ENCODE results near the gene CCNL2. TPM values are rescaled to one million over a fixed set of nuclear protein-coding genes. Genes with fewer than 3 reads are reported as not detected.

CCNL2 gene
- total and polyA plus RNA-seq, 2 experiments from 2014 or later, result 150 to 199 TPM

GRCh38 chr1:1397839-1398523, 1.2 kb downstream of the CCNL2 start:
- Histone ChIP-seq H4K20me1 (ENCODE audit: insufficient read depth) (no peaks in the 10 kb centered on the region), H3K9me2 (ENCODE audit: insufficient read depth) (no peaks in the 10 kb centered on the region), H3K4me3 (peak overlapping the region; percentile 80), H3K4me1 (ENCODE audit: insufficient read depth) (peaks cover 11% of the 10 kb centered on the region), H3K9ac (peak overlapping the region; percentile 95), H3K27ac (peak overlapping the region; percentile 75), H2AFZ (0 out of 2 replicates have a peak overlapping the region, but pooled peaks have one; percentile 63), H3K79me2 (ENCODE audit: insufficient read depth) (peaks cover 98% of the 10 kb centered on the region), H3K27me3 (replicated peaks; ENCODE audit: insufficient read depth) (no peaks in the 10 kb centered on the region), H3K9me3 (ENCODE audit: low read depth) (no peaks in the 10 kb centered on the region), H3F3A (ENCODE audit: insufficient read depth) (peaks cover 26% of the 10 kb centered on the region), H3K4me2 (ENCODE audit: unreplicated experiment) (peak overlapping the region; percentile 94), H3K36me3 (ENCODE audit: low read depth) (peaks cover 33% of the 10 kb centered on the region; the same call in 1 of the 2 replicates)
- TF ChIP-seq EZH2phosphoT487 (IDR thresholded peaks at IDR 0.05; ENCODE audit: insufficient read depth, low read depth), result no peak
- TF ChIP-seq EZH2 (IDR thresholded peaks at IDR 0.05; ENCODE audit: insufficient read depth, poor library complexity, severe bottlenecking), result no peak
- DNase-seq, result peak; percentile 85
- 35 to 39% methylated on average over 19 of the region's 19 CpGs for WGBS, 2 experiments (ENCODE audit: low coverage in 1 of 2, low lambda C conversion rate in 2 of 2, missing lambda C conversion rate in 2 of 2)
- in situ Hi-C loops (cut with MboI), result no loop called here

- H3K9me2 ChIP-seq (ENCODE audit: insufficient read depth), result no peaks in the 10 kb centered on the region
- TF ChIP-seq EZH2 (IDR thresholded peaks at IDR 0.05; ENCODE audit: insufficient read depth, poor library complexity, severe bottlenecking) (no peak), EZH2phosphoT487 (IDR thresholded peaks at IDR 0.05; ENCODE audit: insufficient read depth, low read depth) (no peak)
- no peak overlapping the region for H3K4me2 ChIP-seq (ENCODE audit: unreplicated experiment)
- in situ Hi-C loops (cut with MboI), result no loop called here
- H3K27ac ChIP-seq, result no peak overlapping the region
- H3K36me3 ChIP-seq (ENCODE audit: low read depth), result peaks cover 60% of the 10 kb centered on the region
- no peaks in the 10 kb centered on the region for H4K20me1 ChIP-seq (ENCODE audit: insufficient read depth)
- H3K79me2 ChIP-seq (ENCODE audit: insufficient read depth), result peaks cover 98% of the 10 kb centered on the region
- H3F3A ChIP-seq (ENCODE audit: insufficient read depth), result peaks cover 12% of the 10 kb centered on the region; the same call in 1 of the 2 replicates
- no peak overlapping the region for H3K4me3 ChIP-seq
- H3K9me3 ChIP-seq (ENCODE audit: low read depth), result no peaks in the 10 kb centered on the region
- no peak overlapping the region for H3K9ac ChIP-seq
- peaks cover 4% of the 10 kb centered on the region; the same call in 1 of the 2 replicates for H3K4me1 ChIP-seq (ENCODE audit: insufficient read depth)
- DNase-seq, result no peak
- WGBS, 2 experiments (ENCODE audit: low coverage in 1 of 2, low lambda C conversion rate in 2 of 2, missing lambda C conversion rate in 2 of 2), result 89% methylated on average over 11 of the region's 11 CpGs
- no peaks in the 10 kb centered on the region for H3K27me3 ChIP-seq (replicated peaks; ENCODE audit: insufficient read depth)
- no peak overlapping the region for H2AFZ ChIP-seq
Measured at GRCh38 chr1:1395166-1395565, 4.0 kb downstream of the CCNL2 start.

GRCh38 chr1:1394116-1394515, 5.0 kb downstream of the CCNL2 start:
- Histone ChIP-seq H3K4me1 (ENCODE audit: insufficient read depth) (peaks cover 4% of the 10 kb centered on the region; the same call in 1 of the 2 replicates), H3K9ac (no peak overlapping the region), H3K9me2 (ENCODE audit: insufficient read depth) (no peaks in the 10 kb centered on the region), H3K79me2 (ENCODE audit: insufficient read depth) (peaks cover 100% of the 10 kb centered on the region), H4K20me1 (ENCODE audit: insufficient read depth) (no peaks in the 10 kb centered on the region), H3K27ac (no peak overlapping the region), H3F3A (ENCODE audit: insufficient read depth) (peaks cover 12% of the 10 kb centered on the region; the same call in 1 of the 2 replicates), H3K9me3 (ENCODE audit: low read depth) (no peaks in the 10 kb centered on the region), H2AFZ (no peak overlapping the region), H3K4me3 (no peak overlapping the region), H3K36me3 (ENCODE audit: low read depth) (peaks cover 71% of the 10 kb centered on the region), H3K27me3 (replicated peaks; ENCODE audit: insufficient read depth) (no peaks in the 10 kb centered on the region), H3K4me2 (ENCODE audit: unreplicated experiment) (no peak overlapping the region)
- WGBS, 2 experiments (ENCODE audit: low coverage in 1 of 2, low lambda C conversion rate in 2 of 2, missing lambda C conversion rate in 2 of 2), result 98 to 100% methylated on average over 7 of the region's 7 CpGs
- no peak for DNase-seq
- in situ Hi-C loops (cut with MboI), result no loop called here
- no peak for TF ChIP-seq EZH2 (IDR thresholded peaks at IDR 0.05; ENCODE audit: insufficient read depth, poor library complexity, severe bottlenecking)
- no peak for TF ChIP-seq EZH2phosphoT487 (IDR thresholded peaks at IDR 0.05; ENCODE audit: insufficient read depth, low read depth)

GRCh38 chr1:1393428-1393827, 5.7 kb downstream of the CCNL2 start:
- Histone ChIP-seq H3K4me2 (ENCODE audit: unreplicated experiment) (no peak overlapping the region), H3K27me3 (replicated peaks; ENCODE audit: insufficient read depth) (no peaks in the 10 kb centered on the region), H3K9me3 (ENCODE audit: low read depth) (no peaks in the 10 kb centered on the region), H3K36me3 (ENCODE audit: low read depth) (peaks cover 71% of the 10 kb centered on the region), H3K9ac (no peak overlapping the region), H3K79me2 (ENCODE audit: insufficient read depth) (peaks cover 95% of the 10 kb centered on the region), H4K20me1 (ENCODE audit: insufficient read depth) (no peaks in the 10 kb centered on the region), H3K4me1 (ENCODE audit: insufficient read depth) (peaks cover 4% of the 10 kb centered on the region; the same call in 1 of the 2 replicates), H3K9me2 (ENCODE audit: insufficient read depth) (no peaks in the 10 kb centered on the region), H3K4me3 (no peak overlapping the region), H2AFZ (no peak overlapping the region), H3K27ac (no peak overlapping the region), H3F3A (ENCODE audit: insufficient read depth) (peaks cover 12% of the 10 kb centered on the region; the same call in 1 of the 2 replicates)
- TF ChIP-seq EZH2 (IDR thresholded peaks at IDR 0.05; ENCODE audit: insufficient read depth, poor library complexity, severe bottlenecking) (no peak), EZH2phosphoT487 (IDR thresholded peaks at IDR 0.05; ENCODE audit: insufficient read depth, low read depth) (no peak)
- in situ Hi-C loops (cut with MboI), result no loop called here
- DNase-seq, result no peak
- WGBS, 2 experiments (ENCODE audit: low coverage in 1 of 2, low lambda C conversion rate in 2 of 2, missing lambda C conversion rate in 2 of 2), result 96 to 97% methylated on average over 10 to 11 of the region's 11 CpGs
